Measurements from ENCODE around the gene ZNF652.
A peak's percentile ranks its signal among the peaks of the same experiment; 100 is the strongest.

ZNF652 gene

DNA sequence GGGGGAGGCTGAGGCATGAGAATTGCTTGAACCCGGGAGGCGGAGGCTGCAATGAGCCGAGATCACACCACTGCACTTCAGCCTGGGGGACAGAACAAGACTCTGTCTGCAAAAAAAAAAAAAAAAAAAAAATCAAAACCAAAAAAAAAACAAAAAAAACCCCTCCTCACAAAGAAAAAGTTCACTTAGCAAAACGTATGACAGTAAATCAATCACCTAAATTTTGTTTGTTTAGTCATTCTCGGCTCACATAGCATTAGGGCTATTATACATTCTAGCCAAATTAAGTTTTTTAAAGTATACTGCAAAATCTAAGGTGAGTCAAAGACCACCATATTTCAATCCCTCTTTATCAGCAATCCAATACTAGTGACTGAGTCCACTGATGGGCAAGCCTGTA, 5.7 kb downstream of the ZNF652 start:
- no peak for DNase-seq

DNA sequence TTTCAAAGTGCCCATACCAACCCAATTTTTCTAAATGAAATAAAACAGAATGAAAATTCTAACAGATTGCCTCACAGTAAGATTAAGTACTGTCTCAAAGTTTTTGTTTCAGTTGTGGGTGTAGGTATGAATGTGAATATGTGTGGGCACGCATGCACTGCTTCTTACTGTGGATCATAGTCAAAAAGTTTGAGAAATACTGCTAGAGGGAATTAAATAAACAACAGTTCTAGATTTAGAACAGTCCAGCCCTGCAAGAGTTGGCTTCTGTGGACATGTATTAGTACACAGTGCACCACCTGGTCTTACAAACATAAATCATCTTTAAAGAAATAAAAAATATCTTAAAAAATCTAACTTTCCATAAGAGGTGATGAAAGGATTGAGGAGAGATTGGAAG, 8.4 kb downstream of the ZNF652 start:
- DNase-seq = no peak

GRCh38 chr17:49352587-49353154, 9.4 kb downstream of the ZNF652 start:
- DNase-seq = no peak

GRCh38 chr17:49351572-49352140, 10.4 kb downstream of the ZNF652 start:
- DNase-seq = no peak

- DNase-seq = no peak
Observed at GRCh38 chr17:49349541-49349940, 12.5 kb downstream of the ZNF652 start.

DNA sequence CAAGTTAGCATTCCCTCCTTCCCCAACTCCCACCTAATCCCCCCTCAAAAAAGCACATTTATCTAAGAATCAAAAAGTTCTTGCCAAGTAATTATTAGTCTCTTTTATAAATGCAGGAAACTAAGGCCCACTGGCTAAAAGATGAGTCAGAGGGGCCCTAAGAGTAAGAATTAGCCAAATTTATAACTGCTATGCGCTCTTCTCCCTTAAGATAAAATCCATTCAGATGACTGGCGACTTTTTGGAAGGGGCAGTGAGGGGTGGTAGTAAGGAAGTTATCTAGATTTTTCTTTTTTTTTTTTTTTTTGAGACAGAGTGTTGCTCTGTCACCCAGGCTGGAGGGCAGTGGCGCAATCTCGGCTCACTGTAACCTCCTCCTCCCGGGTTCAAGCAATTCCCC, 17.1 kb downstream of the ZNF652 start:
- no peak for DNase-seq

DNA sequence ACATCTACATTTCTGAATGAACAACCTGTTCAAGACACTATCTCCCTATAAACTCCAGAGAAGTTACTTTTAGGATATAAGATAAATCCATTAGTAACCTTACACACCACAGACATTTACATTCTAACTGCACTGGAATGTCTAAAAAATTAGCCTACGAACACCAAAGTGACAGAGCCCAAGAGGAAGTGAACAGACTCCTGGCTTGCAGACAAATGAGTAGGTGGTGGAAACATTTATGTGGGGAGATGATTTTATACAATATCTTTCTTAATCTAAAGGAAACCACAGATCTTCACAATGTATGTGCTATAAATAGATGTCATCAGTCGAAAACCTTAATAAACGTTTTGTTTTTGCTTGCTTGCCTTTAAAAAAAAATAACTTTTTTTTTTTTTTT, 18.8 kb downstream of the ZNF652 start:
- DNase-seq = no peak

GRCh38 chr17:49342575-49342936, 19.5 kb downstream of the ZNF652 start:
- DNase-seq = no peak

DNA sequence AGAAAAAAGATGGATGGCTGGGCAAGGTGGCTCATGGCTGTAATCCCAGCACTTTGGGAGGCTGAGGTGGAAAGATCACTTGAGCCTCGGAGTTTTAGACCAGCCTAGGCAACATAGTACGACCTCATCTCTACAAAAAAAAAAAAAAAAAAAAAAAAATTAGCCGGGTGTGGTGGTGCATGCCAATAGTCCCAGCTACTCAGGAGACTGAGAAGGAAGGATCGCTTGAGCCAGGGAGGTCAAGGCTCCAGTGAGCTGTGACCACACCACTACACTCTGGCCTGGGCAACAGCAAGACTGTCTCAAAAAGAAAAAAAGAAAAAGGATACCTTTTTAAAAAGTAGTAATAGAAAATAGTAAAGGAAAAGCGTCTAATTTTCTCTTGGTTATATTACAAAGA, 20.7 kb downstream of the ZNF652 start:
- DNase-seq = no peak

DNA sequence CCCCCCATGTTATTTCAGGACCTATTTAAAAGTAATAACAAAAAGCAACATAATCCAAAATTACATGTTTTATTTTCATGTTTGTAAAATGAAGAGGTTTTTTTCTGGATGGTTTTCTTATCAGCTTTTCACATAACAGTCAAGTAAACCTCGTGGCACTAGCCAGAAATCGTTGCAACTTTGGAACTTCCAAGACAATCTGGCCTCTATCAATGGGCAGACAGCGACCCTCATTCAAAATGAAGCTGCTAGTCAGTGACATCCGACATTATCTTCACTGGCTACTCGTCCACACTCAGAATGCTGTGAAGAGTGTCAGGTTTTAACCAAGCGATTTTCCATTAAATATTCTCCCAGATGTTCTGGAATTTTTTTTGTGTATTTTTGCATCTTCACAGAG, 22.7 kb downstream of the ZNF652 start:
- no peak for DNase-seq

DNA sequence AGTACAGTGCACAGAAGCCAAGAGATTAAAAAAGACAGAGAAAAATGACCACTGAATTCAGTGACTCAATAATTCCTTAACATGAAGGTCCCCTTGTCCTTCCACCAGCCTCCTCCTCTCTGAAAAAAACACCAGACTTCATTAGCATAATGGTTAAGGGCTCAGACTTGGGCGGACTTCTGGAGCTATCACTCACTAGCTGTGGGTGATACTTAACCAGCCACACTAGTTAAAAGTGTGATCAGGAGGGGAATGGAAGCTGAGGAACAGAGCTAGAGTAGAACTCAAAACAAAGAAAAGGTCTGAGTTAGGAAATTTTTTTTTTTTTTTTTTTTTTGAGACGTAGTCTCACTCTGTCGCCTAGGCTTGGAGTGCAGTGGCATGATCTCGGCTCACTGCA, 23.2 kb downstream of the ZNF652 start:
- DNase-seq = no peak

- DNase-seq = no peak
Observed at GRCh38 chr17:49337884-49338283, 24.2 kb downstream of the ZNF652 start.

GRCh38 chr17:49334744-49335512, 27.1 kb downstream of the ZNF652 start:
- DNase-seq = no peak

- DNase-seq = no peak
Observed at GRCh38 chr17:49333804-49334203, 28.2 kb downstream of the ZNF652 start.

GRCh38 chr17:49327835-49328784, 33.9 kb downstream of the ZNF652 start:
- no peak for DNase-seq

DNA sequence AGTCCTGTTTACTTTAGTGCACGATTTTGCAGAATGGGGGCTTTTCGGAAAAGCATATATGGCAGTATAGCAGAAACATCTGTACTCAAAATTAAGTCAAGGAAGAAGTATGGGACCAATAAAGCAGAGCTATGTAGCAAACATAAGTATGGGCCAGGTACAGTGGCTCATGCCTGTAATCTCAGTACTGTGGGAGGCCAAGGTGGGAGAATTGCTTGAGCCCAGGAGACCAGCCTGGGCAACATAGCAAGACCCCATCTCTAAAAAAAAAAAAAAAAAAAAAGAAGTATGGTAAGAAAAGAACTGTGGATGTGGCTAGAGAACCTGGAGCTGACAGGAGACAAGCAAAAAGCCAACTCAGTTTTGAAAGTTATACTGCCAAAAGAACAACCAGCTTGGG, 36.1 kb downstream of the ZNF652 start:
- DNase-seq = no peak

- no peak for DNase-seq
Observed at GRCh38 chr17:49318435-49318965, 43.5 kb downstream of the ZNF652 start.

DNA sequence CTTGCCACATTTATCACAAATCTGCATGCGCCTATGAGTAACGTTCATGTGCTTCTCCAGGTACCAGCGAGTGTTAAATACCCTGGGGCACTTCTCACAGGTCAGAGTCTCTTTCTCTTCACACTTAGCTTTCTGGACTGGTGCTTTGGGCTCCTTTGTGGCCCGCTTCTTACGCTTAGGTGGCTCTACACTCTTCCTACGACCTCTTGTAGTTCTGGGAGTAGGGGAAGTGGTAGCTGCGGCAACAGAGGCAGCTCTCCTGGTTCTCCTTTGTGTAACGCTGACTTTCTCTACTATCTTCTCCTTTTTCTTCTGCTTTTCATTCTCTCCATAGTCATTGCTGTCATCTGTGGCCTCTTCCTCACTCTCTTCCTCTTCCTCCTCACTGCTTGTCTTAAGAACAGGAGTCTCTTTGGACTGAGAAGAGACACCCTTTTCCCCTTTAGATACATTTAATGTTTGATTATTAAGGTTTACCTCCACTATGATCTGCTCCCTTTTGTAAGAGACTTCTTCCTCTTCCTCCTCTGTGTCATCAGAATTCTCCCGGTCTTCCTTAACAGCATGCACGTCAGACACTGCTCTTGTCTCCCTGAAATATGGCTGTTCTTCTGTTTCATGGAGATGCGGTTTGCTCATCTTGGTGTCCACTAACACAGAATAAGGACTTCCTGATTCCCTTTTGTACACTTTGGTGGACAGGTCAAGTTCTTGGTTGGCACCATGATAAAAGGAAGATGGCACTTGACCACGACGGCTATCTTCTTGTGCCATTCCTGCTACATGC, 45.0 kb downstream of the ZNF652 start:
- no peak for DNase-seq

DNA sequence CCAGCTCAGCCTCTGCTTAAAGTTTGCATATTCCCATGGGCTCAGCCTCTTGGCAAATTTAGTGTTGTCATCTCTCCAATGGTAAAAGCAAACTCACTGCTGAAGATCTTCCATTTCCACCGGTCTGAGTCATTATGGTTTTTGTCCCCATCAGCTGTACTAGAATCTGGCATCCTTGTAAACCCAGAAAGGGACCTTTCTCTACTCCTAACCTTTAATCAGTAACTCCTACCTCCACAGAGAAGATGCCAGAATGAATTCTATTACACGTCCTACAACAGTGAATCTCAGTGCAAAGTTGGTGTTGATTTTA, 45.8 kb downstream of the ZNF652 start:
- no peak for DNase-seq

DNA sequence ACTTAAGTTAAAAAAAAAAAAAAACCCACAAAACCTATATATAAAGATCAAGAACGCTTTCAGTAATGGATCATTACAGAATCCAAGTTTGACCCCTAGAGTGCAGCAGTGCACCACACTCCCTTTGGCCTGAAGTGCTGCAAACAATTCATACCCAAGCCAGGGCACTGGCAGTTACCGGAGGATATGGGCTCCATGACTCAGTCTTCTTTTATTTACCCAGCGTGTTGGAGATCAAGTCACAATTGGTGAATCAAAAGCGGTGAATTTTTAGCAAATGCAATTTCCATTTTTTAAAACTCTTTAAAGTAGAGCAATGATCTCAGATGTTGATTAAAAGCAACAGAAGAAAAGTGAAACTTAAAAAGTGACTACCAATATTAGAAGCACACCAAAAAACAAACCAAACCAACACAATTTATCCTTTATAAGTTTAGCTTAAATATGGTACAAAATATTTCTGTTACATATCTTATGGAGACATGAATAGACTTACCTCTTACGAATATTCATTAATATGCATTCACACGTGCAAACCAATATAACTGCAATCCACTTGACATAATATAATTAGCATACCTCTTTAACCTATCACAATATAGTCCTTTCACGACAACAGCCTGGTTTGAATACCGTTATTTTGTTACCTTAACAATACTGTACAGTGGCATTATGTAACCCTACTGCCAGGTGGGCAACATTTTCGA, 46.3 kb downstream of the ZNF652 start:
- DNase-seq = peak; percentile 44

- DNase-seq = no peak
Observed at GRCh38 chr17:49312722-49313121, 49.3 kb downstream of the ZNF652 start.

- DNase-seq = no peak
Observed at GRCh38 chr17:49299996-49300395, 62.1 kb downstream of the ZNF652 start.

Measured in NCI-H446 treated with DMSO at 0.1 percent for 48 hours (cell line).